Transverse colon (tissue), 1 donor: Measurements from ENCODE around the gene STON2.

Source experiments
- EP300 ChIP-seq: sonication (generic); formaldehyde crosslinking; IDR thresholded peaks from one replicate; pipeline ENCODE4 v1.6.1; 2017; ENCODE audit warnings: antibody characterized with exemption, low read depth
- POLR2A ChIP-seq: fragments of 450-650 bp; IDR thresholded peaks from one replicate; pipeline ENCODE4 v1.6.1; 2016; ENCODE audit warnings: antibody characterized with exemption, mild to moderate bottlenecking, moderate library complexity

- TF ChIP-seq POLR2A (no peak), EP300 (no peak)
Observed at GRCh38 chr14:81388336-81388735, 11.8 kb downstream of the STON2 start.
